CD4-positive, alpha-beta T cell treated with Interleukin-4 for 4 hours (primary cell): ENCODE data around the gene MCUR1.
"Not testable (repeated sequence)": the region's sequence is repeated elsewhere in the genome, so short reads cannot be mapped to it uniquely, and the experiment has no call there.

Source experiments
- DNase-seq: peaks from one replicate; pipeline ENCODE4 v3.0.0-alpha.2; 2020

The MCUR1 gene

DNA sequence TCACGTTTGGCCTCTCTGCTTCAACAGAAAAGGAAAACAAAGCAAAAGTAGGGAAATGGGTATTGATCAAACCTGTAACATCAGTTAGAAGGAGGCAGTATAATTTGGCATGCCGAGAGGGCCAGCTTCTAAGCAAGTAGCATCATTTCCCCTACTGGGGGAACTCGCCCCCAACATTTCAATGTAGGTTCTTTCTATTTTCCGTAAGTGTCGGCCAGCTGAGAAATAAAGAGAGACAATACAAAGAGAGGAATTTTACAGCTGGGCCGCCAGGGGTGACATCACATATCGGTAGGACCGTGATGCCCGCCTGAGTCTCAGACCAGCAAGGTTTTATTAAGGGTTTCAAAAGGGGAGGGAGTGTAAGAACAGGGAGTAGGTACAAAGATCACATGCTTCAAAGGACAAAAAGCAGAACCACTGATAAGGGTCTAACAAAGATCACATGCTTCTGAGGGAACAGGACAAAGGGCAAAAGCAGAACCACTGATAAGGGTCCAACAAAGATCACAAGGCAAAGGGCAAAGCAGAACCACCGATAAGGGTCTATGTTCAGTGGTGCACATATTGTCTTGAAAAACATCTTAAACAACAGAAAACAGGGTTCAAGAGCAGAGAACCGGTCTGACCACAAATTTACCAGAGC lies 14.4 kb upstream of the MCUR1 start:
- not testable (repeated sequence) for DNase-seq

DNA sequence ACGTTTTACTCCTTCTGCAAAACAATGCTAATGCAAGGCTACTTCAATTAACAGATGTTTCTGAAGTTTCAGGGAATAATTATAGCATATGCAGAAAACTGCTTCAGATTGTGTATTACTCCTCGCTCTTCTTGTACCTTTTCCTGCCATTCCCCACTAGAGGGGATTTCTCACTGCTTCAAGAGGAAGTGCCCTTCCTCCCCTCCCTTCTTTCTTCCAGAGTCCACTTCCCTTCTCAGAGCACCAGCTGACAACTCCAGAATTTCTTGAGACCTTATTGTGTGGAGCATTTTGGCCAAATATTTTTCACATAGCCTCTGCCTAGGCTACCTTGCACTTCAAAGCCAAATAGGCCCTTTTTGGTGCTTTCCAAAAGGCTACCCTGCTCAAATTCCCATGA lies 12.7 kb upstream of the MCUR1 start:
- no peak for DNase-seq

DNA sequence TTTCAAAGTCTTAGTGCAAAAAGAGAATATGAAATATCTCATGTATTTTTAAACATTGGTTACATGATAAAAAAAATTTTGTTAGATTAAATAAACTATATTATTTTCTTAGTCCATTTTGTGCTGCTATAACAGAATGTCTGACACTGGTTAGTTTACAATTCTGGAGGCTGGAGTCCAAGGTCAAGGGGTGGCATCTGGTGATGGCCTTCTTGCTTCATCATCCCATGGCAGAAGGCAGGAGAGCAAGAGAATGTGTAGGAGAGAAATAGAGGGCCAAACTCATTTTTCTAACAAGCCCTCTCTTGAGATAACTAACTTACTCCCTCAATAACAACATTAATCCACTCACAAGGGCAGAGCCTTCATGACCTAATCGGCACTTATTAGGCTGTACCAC lies 11.5 kb upstream of the MCUR1 start:
- no peak for DNase-seq

DNA sequence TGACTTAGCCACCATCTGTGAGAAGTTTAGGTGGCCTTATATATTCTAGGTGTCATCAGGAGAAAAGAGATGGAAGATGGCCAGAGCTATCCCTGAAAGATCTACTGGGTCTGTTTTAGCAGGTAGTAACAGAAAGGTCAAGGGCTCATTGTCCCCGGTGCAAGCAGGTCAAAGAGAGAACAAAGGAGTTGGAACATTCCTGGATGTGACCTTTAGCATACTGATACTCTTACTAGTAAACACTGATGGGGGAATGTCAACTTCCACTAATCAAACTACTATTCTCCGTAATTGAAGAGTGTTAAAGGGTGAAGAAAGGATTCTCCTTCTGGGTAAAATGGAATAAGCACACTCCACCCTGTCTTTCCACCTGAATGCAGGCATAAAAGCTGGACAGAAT lies 4.0 kb upstream of the MCUR1 start:
- no peak for DNase-seq

DNA sequence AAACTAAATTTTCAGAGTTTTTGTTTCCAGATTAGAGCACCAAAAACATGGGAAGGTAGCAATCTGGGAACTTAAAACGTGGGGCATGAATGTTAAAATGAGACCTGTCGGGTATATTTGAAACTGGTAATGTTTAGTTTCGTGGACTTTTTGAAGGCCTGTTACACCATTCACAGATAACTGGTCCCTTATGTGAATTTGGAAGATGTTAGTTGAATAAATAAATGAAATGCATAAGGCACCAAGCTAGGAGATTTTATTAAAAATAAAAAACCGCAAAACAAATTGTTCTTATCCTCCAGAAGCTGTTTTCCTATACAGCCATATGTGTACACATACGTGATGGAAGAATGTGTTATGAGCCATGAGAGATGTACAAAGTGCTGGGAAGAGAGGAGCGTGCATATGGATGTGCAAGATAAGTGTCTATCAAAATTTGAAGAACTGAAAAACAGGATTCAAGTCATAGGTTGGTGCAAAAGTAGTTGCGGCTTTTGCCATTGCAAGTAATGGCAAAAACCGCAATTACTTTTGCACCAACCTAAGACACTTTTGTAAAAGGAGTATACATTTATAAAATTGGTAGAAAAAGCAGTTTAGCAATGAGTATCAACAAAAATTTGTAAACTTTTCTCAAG lies 700 bp upstream of the MCUR1 start:
- DNase-seq, result no peak

DNA sequence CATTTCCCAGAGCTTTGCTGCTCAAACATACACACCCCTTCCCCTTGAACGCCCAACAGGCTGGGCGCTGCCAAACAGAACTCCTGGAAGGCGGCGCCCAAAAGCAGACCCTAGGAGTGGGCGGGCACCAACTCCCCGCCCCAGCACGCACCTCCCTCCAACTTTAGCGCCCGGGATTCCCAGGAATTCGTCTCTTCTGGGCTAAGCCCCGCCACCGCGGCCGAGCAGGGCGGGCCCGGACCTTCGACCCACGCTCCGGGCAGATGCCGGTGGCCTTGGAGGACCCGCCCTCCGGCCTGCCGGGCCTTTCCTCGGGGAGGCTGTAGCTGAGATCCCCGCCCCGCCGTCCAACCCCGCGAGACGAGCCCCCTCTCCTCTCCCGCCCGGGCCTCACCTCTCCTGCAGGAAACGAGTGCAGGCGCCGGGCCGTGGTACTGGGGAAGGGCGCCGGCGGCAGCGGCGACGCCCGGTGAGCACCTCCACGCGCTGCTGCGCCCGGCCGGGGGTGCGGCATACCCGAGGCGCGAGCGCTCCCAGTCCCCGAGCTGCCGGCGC lies 659 bp downstream of the MCUR1 start:
- DNase-seq, result peak; percentile 17

DNA sequence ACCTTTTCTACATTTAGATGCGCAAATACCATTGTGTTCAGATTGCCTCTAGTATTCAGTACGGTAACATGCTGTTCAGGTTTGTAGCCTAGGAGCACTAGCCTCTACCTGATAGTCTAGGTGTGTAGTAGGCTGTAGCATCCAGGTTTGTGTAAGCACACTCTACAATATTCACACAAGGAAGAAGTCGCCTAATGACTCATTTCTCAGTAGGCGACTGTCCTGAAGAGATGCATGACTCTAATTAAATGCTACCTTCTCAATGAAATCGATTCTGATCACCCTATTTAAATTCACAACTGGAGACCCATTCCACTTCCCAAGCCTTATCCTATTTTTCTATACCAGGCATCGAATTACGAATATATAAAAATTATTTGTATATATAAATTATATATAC lies 1.3 kb downstream of the MCUR1 start:
- DNase-seq, result no peak

DNA sequence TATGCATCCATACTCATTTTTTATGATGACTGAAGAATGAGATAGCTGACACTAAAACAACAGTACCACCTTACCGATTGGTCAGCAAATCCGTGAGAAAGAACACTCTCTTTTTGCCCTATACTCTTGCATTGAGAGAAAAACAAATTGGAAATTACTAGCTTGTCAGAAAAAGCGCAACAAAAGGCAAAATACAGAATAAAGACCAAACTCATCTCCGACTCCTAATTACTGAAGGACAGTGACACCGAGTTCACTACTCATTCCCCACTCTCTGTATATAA lies 2.1 kb downstream of the MCUR1 start:
- no peak for DNase-seq

DNA sequence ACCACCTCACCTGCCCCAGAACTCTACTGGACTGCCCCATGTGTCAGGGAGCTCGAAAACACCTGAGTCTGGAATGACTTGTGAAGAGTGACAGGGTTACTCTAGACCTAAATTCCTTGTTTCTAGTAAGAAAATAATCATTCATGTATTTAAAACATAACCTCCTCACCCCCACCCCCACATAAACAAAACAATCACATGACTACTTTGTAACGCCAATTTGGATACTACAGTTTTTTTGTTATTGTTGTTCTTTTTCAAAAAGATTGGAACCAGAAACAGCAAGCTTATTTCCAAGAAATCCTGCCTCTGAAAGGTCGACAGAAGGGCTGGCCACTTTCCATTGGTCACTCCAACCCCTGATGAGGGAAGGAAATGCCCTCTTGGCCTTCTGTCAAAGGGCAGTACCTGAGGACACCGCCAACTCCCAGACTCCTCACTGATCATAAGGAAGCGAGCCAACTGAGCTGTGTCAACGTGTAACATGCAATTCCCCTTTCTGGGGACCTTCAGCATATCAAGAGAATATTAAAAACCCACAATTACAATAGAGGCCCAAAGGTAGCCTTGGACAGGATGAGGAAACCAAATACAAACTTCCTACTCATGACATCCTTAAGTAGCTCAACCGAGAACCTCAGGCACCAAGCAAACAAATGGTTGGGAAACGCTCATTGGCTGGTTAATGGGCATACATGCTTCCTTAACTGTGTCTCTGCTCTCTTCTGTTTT lies 2.6 kb downstream of the MCUR1 start:
- no peak for DNase-seq

DNA sequence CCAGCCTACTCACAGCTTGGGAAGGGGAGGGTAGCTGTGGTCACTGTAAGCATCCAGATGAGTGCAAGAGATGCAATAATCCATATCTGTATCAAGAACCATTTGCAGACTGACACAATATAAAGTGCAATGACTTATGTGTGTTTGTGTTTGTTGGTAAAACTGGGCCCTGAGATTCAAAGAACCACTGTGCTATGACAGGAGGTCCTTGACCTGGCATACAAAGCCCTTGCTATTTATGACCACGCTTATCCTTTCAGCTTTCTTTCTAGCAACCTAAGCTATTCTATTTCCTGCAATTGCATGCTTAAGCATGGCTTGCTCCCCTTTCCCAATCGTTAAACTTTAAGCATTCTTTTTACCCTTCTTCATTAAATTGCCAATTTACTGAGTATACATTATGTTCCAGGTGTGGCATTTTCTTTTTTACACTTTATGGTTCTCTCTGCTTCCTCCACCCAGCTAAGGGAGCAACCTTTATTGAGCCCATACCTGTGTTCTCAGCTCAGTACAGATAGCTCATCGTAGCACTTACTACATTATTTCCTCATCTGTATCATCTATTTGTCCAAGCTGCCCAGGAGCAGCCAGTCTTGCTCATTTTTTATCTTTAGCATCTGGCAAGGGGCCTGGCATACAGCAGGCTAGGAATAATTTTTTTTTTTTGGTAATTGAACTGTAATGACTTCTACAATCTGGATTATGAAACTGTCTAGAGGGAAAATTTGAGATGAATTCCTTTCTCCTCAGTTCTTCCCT lies 3.5 kb downstream of the MCUR1 start:
- no peak for DNase-seq

DNA sequence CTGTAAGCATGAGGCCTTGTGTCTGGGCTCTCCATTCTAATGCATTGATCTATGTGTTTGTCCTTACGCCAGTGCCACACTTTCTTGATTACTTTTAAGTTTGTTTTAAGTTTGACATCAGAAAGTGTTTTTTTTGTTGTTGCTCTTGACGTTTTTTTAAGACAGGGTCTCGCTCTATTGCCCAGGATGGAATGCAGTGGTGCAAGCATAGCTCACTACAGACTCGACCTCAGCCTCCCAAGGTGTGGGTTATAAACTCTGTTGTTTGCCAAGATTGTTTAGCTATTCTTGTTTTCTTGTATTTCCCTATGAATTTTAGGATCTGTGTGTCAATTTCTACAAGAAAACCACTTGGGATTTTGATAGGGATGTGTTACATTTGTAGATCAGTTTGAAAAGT lies 5.6 kb downstream of the MCUR1 start:
- no peak for DNase-seq

DNA sequence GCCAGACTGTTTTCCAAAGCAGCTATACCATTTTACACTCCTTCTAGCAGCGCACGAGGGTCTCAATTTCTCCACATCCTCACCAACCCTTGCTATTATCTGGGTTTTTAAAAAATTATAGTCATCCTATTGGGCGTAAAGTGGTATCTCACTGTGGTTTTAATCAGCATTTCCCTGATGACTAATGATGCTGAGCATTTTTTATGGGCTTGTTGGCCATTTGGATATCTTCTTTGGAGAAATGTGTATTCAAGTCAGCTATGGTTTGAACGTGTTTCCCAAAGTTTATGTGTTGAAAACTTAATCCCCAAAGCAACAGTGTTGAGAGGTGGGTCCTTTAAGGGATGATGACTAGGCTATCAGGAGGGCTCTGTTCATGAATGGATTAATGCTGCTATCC lies 6.7 kb downstream of the MCUR1 start:
- no peak for DNase-seq

DNA sequence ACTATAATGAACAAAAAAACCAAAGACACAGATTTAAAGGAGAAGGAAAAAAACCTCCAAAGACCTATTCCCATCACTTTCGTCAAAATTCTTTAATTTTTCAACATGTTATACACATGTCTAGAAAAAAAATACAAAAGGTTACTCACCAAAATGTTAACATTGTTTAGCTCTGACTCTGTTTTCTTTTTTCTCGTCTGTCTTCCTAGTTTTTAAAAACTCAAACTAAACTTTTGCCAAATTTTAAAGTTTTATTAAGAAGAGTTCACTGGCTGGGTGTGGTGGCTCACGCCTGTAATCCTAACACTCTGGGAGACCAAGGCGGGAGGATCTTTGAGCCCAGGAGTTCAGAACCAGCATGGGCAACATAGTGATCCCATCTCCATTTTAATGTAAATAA lies 10.8 kb downstream of the MCUR1 start:
- no peak for DNase-seq

DNA sequence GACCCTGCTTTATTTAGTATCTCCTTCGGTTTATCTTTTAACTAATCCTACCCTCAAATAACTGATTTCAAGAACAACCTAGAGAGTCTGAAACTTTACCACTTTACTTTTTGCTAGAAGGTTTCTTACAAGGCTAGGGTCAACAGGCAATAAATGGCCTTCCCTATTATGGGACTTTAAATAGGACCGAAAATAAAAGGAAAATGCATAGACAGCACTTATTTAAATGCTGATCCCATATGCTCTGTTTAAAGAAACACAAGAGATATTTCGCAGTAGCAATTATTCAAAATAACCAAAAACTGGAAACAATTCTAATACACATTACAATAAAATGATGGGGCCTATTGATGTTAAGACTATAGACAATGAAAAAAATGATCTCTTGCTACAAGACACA lies 13.7 kb downstream of the MCUR1 start:
- DNase-seq, result no peak

DNA sequence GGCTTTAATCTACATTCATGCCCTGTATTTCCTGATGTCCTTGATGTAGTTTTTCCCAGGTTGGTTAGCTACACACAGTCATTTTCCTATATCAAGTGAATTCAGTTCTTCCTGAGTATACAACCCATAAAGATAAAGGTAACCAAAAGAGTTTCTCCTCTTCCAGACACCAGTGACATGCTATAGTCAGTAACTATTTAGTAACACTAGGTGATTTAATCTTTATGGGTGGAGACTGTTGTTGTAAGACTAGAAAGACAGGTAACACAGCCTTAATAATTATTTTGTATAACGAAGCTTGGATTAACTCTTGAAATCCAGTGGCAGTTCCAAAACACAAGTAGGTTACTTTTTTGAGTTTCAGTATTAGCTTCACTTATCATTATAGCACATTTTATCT lies 17.6 kb downstream of the MCUR1 start:
- no peak for DNase-seq

DNA sequence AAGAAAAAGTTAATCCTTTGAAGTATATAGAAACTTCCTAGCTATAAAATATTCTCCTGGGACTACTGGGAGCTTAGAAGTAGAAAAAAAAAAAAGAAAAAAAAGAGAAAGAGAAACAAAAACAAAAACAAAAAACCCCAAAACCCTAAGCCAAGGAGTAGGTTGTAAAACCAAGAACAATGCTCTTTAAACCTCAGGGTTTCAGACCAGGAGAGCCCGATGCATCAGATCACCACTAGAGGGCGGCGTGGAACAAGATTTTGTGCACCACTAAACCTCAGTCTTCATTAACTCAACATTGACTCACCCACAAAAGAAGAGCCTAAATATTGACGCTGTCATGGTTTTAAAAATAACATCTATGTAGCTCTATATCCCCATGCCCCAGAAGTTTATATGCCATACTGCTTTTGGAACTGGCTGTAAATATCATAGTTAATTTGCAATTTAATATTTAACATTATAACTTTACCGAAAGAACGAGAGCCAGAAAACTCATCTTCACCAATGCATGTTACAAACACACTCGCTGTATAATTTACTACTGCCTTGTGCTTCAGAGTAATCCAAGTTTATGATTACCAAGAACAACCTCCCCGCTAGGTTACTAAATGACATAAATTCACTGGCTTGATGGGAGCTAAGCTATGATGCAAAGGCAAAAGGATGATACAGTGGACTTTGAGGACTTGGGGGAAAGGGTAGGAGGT lies 19.2 kb downstream of the MCUR1 start:
- peak; percentile 85 for DNase-seq

DNA sequence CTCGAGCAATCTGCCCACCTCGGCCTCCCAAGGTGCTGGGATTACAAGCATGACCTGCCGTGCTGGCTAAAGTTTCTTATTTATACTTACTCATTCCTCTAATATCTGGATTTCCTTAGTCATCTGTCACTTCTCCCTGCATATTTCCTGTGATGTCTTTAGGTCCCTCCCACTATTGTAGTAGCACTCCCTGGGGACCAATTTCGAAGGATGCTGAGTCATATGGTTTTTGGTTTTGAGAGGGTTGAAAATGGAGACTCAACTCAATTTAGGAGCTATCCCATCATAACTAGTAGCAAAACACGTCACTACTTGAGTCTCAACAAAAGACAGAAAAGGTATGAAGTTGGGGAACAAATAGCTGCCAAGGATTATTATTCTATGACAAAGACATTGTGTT lies 20.2 kb downstream of the MCUR1 start:
- DNase-seq, result no peak

DNA sequence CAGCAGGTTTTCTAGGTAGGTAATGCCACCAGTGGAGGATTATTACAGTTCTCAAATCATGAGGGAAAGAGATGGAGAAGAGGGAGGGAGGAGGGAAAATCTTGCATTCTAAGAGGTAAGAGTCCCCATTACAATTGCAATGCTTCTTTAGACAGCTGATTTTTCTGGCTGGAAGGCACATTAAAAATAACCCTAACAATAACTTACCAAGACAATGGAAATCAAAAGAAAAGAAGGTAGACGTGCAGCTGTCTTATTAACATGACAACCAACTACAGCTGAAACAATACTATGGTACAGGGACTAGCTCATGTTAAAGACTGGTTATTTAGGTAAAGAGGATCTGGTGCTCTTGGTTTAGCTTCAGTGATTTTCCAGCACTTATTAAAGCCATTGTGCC lies 24.6 kb downstream of the MCUR1 start:
- no peak for DNase-seq

DNA sequence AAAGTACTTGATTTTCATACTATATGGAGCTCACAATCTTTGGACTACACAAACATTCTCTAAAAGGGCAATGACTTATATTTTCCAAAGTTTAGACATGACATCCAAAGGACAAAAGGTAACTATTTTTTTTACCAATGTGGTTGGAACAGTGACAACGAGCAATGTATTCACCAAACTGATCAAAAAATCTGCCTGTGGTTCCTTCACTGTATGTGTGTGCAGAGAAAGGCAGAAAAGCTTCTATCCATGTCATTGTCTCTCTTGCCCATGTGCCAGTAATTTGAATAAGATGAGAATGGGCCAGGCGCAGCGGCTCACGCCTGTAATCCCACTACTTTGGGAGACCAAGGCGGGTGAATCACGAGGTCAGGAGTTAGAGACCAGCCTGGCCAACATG lies 25.5 kb downstream of the MCUR1 start:
- DNase-seq, result no peak

DNA sequence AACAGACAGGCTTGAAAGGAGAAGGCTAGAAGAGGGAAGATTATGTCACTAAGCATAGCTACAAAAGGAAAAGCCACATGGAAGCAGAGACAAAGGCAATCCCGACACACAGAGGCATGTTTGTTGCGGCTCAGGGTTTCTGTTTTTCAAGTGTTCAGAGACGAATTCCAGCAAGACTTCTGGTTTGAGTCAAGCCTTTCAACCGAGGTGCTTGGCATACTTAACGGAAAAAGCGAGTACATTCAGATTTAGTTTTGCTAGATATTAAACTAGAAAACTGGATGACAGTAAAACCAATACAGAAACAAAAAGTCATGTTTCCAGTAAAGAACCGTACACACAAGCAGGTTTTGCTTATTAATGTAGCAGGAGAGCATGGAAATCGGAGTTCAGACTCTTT lies 27.2 kb downstream of the MCUR1 start:
- DNase-seq, result no peak

DNA sequence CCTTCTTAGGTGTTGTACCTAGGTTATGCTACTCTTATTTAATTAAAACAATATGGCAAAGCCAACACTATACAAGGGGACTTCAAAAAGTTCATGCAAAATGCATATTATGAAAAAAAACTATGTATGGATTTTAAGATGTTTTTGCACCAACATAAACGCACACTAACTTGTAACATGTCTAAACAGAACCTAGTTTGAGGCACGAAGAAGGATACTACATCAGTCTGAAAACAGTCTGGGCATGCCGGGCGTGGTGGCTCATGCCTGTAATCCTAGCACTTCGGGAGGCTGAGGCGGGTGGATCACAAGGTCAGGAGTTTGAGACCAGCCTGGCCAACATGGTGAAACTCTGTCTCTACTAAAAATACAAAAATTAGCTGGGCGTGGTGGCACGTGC lies 34.2 kb downstream of the MCUR1 start:
- not testable (repeated sequence) for DNase-seq

DNA sequence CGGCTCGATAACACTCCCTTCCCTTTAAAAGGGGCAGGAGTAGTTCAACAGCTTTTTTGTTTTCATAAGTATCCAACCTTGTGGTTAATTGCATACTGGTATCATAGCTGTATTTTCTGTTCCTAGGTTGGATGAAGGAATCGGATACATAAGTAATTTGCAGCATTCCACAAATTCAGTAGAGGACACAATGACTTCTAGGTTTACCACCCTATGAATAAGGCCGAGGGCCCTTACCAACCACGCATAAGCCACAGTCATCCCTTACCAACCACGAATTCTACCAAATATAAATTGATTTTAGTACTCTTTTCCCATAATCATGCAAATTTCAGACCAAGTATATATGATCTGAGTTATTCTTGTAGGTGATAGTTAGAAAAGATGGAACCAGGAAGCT lies 36.3 kb downstream of the MCUR1 start:
- no peak for DNase-seq

DNA sequence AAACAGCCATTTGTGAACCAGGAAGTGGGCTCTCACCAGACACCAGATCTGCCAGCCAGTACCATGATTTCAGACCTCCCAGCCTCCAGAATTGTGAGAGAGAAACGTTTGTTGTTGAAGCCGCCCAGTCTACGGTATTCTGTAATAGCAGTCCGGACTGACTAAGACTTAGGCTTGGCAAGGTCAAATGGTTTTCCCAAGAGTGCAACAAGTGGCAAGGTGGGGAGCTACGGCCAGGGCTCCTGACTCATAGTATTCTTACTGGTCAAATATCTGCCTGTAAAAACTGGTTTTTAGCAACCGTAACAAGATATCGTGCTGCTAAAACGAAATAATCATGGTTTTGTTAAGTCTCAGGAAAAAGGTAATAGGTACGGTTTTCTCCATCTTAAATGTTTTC lies 37.8 kb downstream of the MCUR1 start:
- no peak for DNase-seq
